ENCODE results near the gene PCDHGA11.

The PCDHGA11 gene

GRCh38 chr5:141434006-141434405 is 13.2 kb downstream of the PCDHGA11 start:
- DNase-seq (ENCODE audit: low read depth in 1 of 2, low spot score in 1 of 2), result no peak
- Histone ChIP-seq H3K27ac (replicated peaks) (no peak overlapping the region), H3K4me3 (replicated peaks; ENCODE audit: insufficient read depth, low read length) (no peak overlapping the region), H3K27me3 (ENCODE audit: insufficient read depth, poor library complexity, severe bottlenecking) (no peaks in the 10 kb centered on the region)
- TF ChIP-seq, protein P1, sequence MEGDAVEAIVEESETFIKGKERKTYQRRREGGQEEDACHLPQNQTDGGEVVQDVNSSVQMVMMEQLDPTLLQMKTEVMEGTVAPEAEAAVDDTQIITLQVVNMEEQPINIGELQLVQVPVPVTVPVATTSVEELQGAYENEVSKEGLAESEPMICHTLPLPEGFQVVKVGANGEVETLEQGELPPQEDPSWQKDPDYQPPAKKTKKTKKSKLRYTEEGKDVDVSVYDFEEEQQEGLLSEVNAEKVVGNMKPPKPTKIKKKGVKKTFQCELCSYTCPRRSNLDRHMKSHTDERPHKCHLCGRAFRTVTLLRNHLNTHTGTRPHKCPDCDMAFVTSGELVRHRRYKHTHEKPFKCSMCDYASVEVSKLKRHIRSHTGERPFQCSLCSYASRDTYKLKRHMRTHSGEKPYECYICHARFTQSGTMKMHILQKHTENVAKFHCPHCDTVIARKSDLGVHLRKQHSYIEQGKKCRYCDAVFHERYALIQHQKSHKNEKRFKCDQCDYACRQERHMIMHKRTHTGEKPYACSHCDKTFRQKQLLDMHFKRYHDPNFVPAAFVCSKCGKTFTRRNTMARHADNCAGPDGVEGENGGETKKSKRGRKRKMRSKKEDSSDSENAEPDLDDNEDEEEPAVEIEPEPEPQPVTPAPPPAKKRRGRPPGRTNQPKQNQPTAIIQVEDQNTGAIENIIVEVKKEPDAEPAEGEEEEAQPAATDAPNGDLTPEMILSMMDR (IDR thresholded peaks at IDR 0.05; ENCODE audit: insufficient read depth, low read length), result no peak
- TF ChIP-seq, protein P2, sequence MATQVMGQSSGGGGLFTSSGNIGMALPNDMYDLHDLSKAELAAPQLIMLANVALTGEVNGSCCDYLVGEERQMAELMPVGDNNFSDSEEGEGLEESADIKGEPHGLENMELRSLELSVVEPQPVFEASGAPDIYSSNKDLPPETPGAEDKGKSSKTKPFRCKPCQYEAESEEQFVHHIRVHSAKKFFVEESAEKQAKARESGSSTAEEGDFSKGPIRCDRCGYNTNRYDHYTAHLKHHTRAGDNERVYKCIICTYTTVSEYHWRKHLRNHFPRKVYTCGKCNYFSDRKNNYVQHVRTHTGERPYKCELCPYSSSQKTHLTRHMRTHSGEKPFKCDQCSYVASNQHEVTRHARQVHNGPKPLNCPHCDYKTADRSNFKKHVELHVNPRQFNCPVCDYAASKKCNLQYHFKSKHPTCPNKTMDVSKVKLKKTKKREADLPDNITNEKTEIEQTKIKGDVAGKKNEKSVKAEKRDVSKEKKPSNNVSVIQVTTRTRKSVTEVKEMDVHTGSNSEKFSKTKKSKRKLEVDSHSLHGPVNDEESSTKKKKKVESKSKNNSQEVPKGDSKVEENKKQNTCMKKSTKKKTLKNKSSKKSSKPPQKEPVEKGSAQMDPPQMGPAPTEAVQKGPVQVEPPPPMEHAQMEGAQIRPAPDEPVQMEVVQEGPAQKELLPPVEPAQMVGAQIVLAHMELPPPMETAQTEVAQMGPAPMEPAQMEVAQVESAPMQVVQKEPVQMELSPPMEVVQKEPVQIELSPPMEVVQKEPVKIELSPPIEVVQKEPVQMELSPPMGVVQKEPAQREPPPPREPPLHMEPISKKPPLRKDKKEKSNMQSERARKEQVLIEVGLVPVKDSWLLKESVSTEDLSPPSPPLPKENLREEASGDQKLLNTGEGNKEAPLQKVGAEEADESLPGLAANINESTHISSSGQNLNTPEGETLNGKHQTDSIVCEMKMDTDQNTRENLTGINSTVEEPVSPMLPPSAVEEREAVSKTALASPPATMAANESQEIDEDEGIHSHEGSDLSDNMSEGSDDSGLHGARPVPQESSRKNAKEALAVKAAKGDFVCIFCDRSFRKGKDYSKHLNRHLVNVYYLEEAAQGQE (IDR thresholded peaks at IDR 0.05; ENCODE audit: insufficient replicate concordance, low read depth), result no peak
- TF ChIP-seq POLR2AphosphoS5 (IDR thresholded peaks at IDR 0.05; ENCODE audit: low read depth) (no peak), GABPA (IDR thresholded peaks at IDR 0.05; ENCODE audit: low read depth) (no peak), SPI1 (IDR thresholded peaks at IDR 0.05; ENCODE audit: borderline replicate concordance, low read depth) (no peak)

DNA sequence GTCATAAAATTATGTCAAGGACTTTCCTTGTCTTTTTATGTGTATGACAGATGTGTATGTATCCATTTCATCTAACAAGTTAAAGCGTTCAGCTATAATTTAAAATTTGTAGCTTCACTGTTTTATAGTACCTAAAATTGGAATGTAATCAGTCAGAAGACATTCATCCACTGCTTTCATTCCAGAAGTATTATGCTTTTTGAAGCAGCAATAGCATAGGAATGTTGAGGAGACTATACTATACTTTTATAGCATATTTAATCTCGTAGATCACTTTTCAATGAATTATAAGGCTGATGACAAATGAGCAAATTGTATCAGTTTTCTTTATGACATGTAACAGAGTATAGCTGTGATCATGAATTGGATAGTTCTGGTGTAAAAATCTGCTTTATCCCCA is 16.4 kb downstream of the PCDHGA11 start:
- Histone ChIP-seq H3K4me3 (replicated peaks; ENCODE audit: insufficient read depth, low read length) (no peak overlapping the region), H3K27ac (replicated peaks) (no peak overlapping the region), H3K27me3 (ENCODE audit: insufficient read depth, poor library complexity, severe bottlenecking) (no peaks in the 10 kb centered on the region)
- DNase-seq (ENCODE audit: low read depth in 1 of 2, low spot score in 1 of 2), result no peak
- TF ChIP-seq GABPA (IDR thresholded peaks at IDR 0.05; ENCODE audit: low read depth), result no peak
- TF ChIP-seq POLR2AphosphoS5 (IDR thresholded peaks at IDR 0.05; ENCODE audit: low read depth), result no peak
- no peak for TF ChIP-seq SPI1 (IDR thresholded peaks at IDR 0.05; ENCODE audit: borderline replicate concordance, low read depth)
- TF ChIP-seq, protein P1 (IDR thresholded peaks at IDR 0.05; ENCODE audit: insufficient read depth, low read length), result no peak
- TF ChIP-seq, protein P2 (IDR thresholded peaks at IDR 0.05; ENCODE audit: insufficient replicate concordance, low read depth), result no peak

DNA sequence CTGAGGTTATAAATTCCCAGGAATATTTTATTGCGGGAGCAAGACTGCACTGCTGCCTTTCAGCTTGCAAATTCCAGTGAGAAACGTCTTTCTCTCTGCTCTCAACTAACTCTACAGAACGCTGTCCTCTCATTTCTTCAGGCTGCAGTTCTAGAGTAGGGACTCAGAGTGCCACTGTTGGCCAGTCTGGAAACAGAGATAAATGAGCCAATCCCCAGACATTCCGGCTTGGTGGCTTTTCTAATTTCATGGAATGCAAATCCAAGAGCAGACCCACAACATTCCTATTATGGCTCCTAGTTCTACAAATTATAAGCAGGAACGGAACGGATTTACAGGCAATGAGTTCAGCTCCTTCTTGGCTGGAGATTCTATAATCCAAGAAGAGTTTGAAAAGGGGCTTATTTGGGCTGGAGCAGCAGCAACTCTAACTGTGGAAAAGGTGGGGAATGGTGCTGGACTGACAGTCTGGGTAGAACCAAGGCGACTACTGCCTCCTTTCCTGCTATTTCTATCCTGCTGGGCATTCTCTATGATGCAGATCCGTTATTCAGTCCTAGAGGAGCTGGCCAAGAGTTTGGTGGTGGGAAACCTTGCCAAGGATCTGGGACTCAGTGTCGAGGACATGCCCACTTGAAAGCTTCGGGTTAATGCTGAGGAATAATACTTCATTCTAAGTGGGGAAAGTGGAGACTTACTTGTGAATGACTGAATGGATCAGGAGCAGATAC is 18.7 kb downstream of the PCDHGA11 start:
- TF ChIP-seq, protein P2 (IDR thresholded peaks at IDR 0.05; ENCODE audit: insufficient replicate concordance, low read depth), result no peak
- TF ChIP-seq, protein P1 (IDR thresholded peaks at IDR 0.05; ENCODE audit: insufficient read depth, low read length), result no peak
- TF ChIP-seq POLR2AphosphoS5 (IDR thresholded peaks at IDR 0.05; ENCODE audit: low read depth), result no peak
- no peak for TF ChIP-seq SPI1 (IDR thresholded peaks at IDR 0.05; ENCODE audit: borderline replicate concordance, low read depth)
- Histone ChIP-seq H3K4me3 (replicated peaks; ENCODE audit: insufficient read depth, low read length) (no peak overlapping the region), H3K27me3 (ENCODE audit: insufficient read depth, poor library complexity, severe bottlenecking) (no peaks in the 10 kb centered on the region), H3K27ac (replicated peaks) (no peak overlapping the region)
- no peak for DNase-seq (ENCODE audit: low read depth in 1 of 2, low spot score in 1 of 2)

All from HL-60 (cell line).